Nephron (organoid): ENCODE measurements around the gene SPON1.

Experiments
- H3K27ac Mint-ChIP-seq, 3 experiments: 2 replicates each; pipeline ENCODE4 v1.8.0; 2020; ENCODE audit warnings: mixed read lengths in 3 of 3, mild to moderate bottlenecking in 2 of 3, moderate library complexity in 1 of 3
- H3K27me3 Mint-ChIP-seq: 2 replicates; pipeline ENCODE4 v1.8.0; 2021; ENCODE audit warnings: low read depth, mild to moderate bottlenecking, moderate library complexity, mixed read lengths
- H3K36me3 Mint-ChIP-seq: 2 replicates; pipeline ENCODE4 v1.8.0; 2020; ENCODE audit warnings: low read depth, mixed read lengths
- H3K4me1 Mint-ChIP-seq: 2 replicates; pipeline ENCODE4 v1.8.0; 2020; ENCODE audit warnings: mixed read lengths
- H3K4me3 Mint-ChIP-seq, 3 experiments: 2 replicates each; pipeline ENCODE4 v1.8.0; 2020; ENCODE audit warnings: mild to moderate bottlenecking in 3 of 3, mixed read lengths in 3 of 3, moderate library complexity in 2 of 3
- H3K9me3 Mint-ChIP-seq: 2 replicates; pipeline ENCODE4 v1.8.0; 2020; ENCODE audit warnings: mixed read lengths
- CTCF ChIP-seq, 3 experiments: fragments of 200-600 bp; sonication (generic); IDR thresholded peaks; one replicate each; pipeline ENCODE4 v1.5.0; 2021; ENCODE audit warnings: antibody characterized with exemption in 3 of 3; ENCODE audit not compliant: unreplicated experiment in 3 of 3

The SPON1 gene

GRCh38 chr11:14065141-14065540, 102.6 kb downstream of the SPON1 start:
- Mint-ChIP-seq H3K27me3 (no peaks in the 10 kb centered on the region), H3K36me3 (peaks cover 7% of the 10 kb centered on the region), H3K4me3 (no peak overlapping the region), H3K9me3 (no peaks in the 10 kb centered on the region), H3K27ac (peak overlapping the region in 2 of 3 experiments; percentile 12 to 52), H3K4me1 (peaks cover 18% of the 10 kb centered on the region)
- no peak for TF ChIP-seq CTCF (IDR thresholded peaks at IDR 0.05; ENCODE audit: unreplicated experiment in 3 of 3)

- Mint-ChIP-seq H3K27ac (peak overlapping the region in 2 of 3 experiments; percentile 1 to 52), H3K27me3 (no peaks in the 10 kb centered on the region), H3K4me1 (peaks cover 23% of the 10 kb centered on the region), H3K4me3 (no peak overlapping the region), H3K9me3 (no peaks in the 10 kb centered on the region), H3K36me3 (peaks cover 7% of the 10 kb centered on the region)
- no peak for TF ChIP-seq CTCF (IDR thresholded peaks at IDR 0.05; ENCODE audit: unreplicated experiment in 3 of 3)
These were observed 103.2 kb downstream of the SPON1 start for GRCh38 chr11:14065681-14066080.

GRCh38 chr11:14067686-14068085, 105.2 kb downstream of the SPON1 start:
- no peak for TF ChIP-seq CTCF (IDR thresholded peaks at IDR 0.05; ENCODE audit: unreplicated experiment in 3 of 3)
- Mint-ChIP-seq H3K9me3 (no peaks in the 10 kb centered on the region), H3K4me1 (peaks cover 32% of the 10 kb centered on the region), H3K27me3 (peaks cover 5% of the 10 kb centered on the region), H3K36me3 (peaks cover 7% of the 10 kb centered on the region), H3K4me3 (no peak overlapping the region), H3K27ac (no peak overlapping the region)

GRCh38 chr11:14070896-14071295, 108.4 kb downstream of the SPON1 start:
- Mint-ChIP-seq H3K9me3 (no peaks in the 10 kb centered on the region), H3K4me3 (no peak overlapping the region), H3K4me1 (peaks cover 38% of the 10 kb centered on the region), H3K27ac (peak overlapping the region in 2 of 3 experiments; percentile 11 to 57), H3K27me3 (peaks cover 5% of the 10 kb centered on the region), H3K36me3 (peaks cover 7% of the 10 kb centered on the region)
- TF ChIP-seq CTCF (IDR thresholded peaks at IDR 0.05; ENCODE audit: unreplicated experiment in 3 of 3), result no peak

- no peaks in the 10 kb centered on the region for H3K9me3 Mint-ChIP-seq
These were observed 111.4 kb downstream of the SPON1 start for GRCh38 chr11:14073849-14074476.

More at GRCh38 chr11:14073849-14074476, 111.4 kb downstream of the SPON1 start:
- no peaks in the 10 kb centered on the region for H3K36me3 Mint-ChIP-seq
- peaks cover 43% of the 10 kb centered on the region for H3K4me1 Mint-ChIP-seq
- peaks cover 5% of the 10 kb centered on the region for H3K27me3 Mint-ChIP-seq
- peak overlapping the region; percentile 40 to 84 (median 66) for H3K27ac Mint-ChIP-seq
- TF ChIP-seq CTCF (IDR thresholded peaks at IDR 0.05; ENCODE audit: unreplicated experiment in 3 of 3), result no peak
- no peak overlapping the region for H3K4me3 Mint-ChIP-seq
